ENCODE measurements around the gene NKAIN1. TPM values are rescaled to one million over a fixed set of nuclear protein-coding genes. Genes with fewer than 3 reads are reported as not detected.

NKAIN1 gene
- total RNA-seq, 2 experiments from 2014 or later = not detected

- TF ChIP-seq CTCF (conservative IDR thresholded peaks at IDR 0.05; ENCODE audit: low read length) (peak; percentile 92), EZH2phosphoT487 (IDR thresholded peaks at IDR 0.05; ENCODE audit: borderline replicate concordance, low read depth, low read length) (no peak)
- Histone ChIP-seq H3K9me3 (ENCODE audit: low read length) (no peaks in the 10 kb centered on the region), H3K4me3 (ENCODE audit: low read depth, low read length, poor library complexity, severe bottlenecking) (no peak overlapping the region), H3K79me2 (ENCODE audit: insufficient read depth, low read depth, low read length) (no peaks in the 10 kb centered on the region), H3K4me2 (ENCODE audit: low read length) (no peak overlapping the region), H3K36me3 (ENCODE audit: insufficient read depth, low read length) (no peaks in the 10 kb centered on the region), H4K20me1 (ENCODE audit: insufficient read depth, low read length) (no peaks in the 10 kb centered on the region), H3K27ac (ENCODE audit: low read depth, low read length, poor library complexity, severe bottlenecking) (no peak overlapping the region), H3K4me1 (ENCODE audit: insufficient read depth, low read length, poor library complexity, severe bottlenecking) (peaks cover 6% of the 10 kb centered on the region), H2AFZ (ENCODE audit: low read length) (no peak overlapping the region), H3K9me2 (ENCODE audit: insufficient read depth, low read length) (no peaks in the 10 kb centered on the region)
- POLR2A ChIA-PET = interaction anchor here (0.6 kb wide), 1 partner anchor 67 kb away, joined by 3 read pairs; no protein-coding TSS in a partner anchor
- intact Hi-C loops (cut with micrococcal nuclease; ENCODE audit: unreplicated experiment) = loop anchor here (1.0 kb wide), 3 partner anchors 151 to 365 kb away; no protein-coding TSS in a partner anchor
- DNase-seq (ENCODE audit: low spot score) = peak; percentile 64
- CTCF ChIA-PET (ENCODE audit: unreplicated experiment) = interaction anchor here (0.9 kb wide), 1 partner anchor 365 kb away, joined by 4 read pairs; no protein-coding TSS in a partner anchor
- no TSS peak for BruUV-seq (replicated peaks)
Observed at GRCh38 chr1:31183927-31184554, 55.6 kb downstream of the NKAIN1 start.

GRCh38 chr1:31183126-31183525, 56.6 kb downstream of the NKAIN1 start:
- BruUV-seq (replicated peaks) = no TSS peak

More at GRCh38 chr1:31183126-31183525, 56.6 kb downstream of the NKAIN1 start:
- peaks cover 6% of the 10 kb centered on the region for H3K4me1 ChIP-seq (ENCODE audit: insufficient read depth, low read length, poor library complexity, severe bottlenecking)
- TF ChIP-seq CTCF (conservative IDR thresholded peaks at IDR 0.05; ENCODE audit: low read length) = no peak
- no peak for TF ChIP-seq EZH2phosphoT487 (IDR thresholded peaks at IDR 0.05; ENCODE audit: borderline replicate concordance, low read depth, low read length)
- no peaks in the 10 kb centered on the region for H3K79me2 ChIP-seq (ENCODE audit: insufficient read depth, low read depth, low read length)
- H3K9me3 ChIP-seq (ENCODE audit: low read length) = no peaks in the 10 kb centered on the region
- H3K27ac ChIP-seq (ENCODE audit: low read depth, low read length, poor library complexity, severe bottlenecking) = no peak overlapping the region
- no peak overlapping the region for H3K4me2 ChIP-seq (ENCODE audit: low read length)
- POLR2A ChIA-PET = no interaction called here
- intact Hi-C loops (cut with micrococcal nuclease; ENCODE audit: unreplicated experiment) = no loop called here
- no peak overlapping the region for H3K4me3 ChIP-seq (ENCODE audit: low read depth, low read length, poor library complexity, severe bottlenecking)
- CTCF ChIA-PET (ENCODE audit: unreplicated experiment) = no interaction called here
- no peak for DNase-seq (ENCODE audit: low spot score)
- H4K20me1 ChIP-seq (ENCODE audit: insufficient read depth, low read length) = no peaks in the 10 kb centered on the region
- no peaks in the 10 kb centered on the region for H3K36me3 ChIP-seq (ENCODE audit: insufficient read depth, low read length)
- no peaks in the 10 kb centered on the region for H3K9me2 ChIP-seq (ENCODE audit: insufficient read depth, low read length)
- H2AFZ ChIP-seq (ENCODE audit: low read length) = no peak overlapping the region

All from OCI-LY7 (cell line).